Osteocyte (in vitro differentiated cells): Measurements from ENCODE around the gene AFF1. TPM values are rescaled to one million over a fixed set of nuclear protein-coding genes. Genes with fewer than 3 reads are reported as not detected.

Source experiments
- DNase-seq: peaks from one replicate; pipeline ENCODE4 v3.0.0; 2021; ENCODE audit warnings: mixed read lengths; ENCODE audit not compliant: unreplicated experiment; ENCODE audit errors: extremely low spot score
- H3K27ac Mint-ChIP-seq: one replicate; pipeline ENCODE4 v1.8.0; 2021; ENCODE audit warnings: mild to moderate bottlenecking, mixed read lengths; ENCODE audit not compliant: unreplicated experiment
- H3K27me3 Mint-ChIP-seq: one replicate; pipeline ENCODE4 v1.8.0; 2021; ENCODE audit warnings: mixed read lengths; ENCODE audit not compliant: unreplicated experiment
- H3K36me3 Mint-ChIP-seq: one replicate; pipeline ENCODE4 v1.8.0; 2021; ENCODE audit warnings: mixed read lengths; ENCODE audit not compliant: unreplicated experiment
- H3K4me1 Mint-ChIP-seq: one replicate; pipeline ENCODE4 v1.8.0; 2021; ENCODE audit warnings: mixed read lengths; ENCODE audit not compliant: unreplicated experiment
- H3K4me3 Mint-ChIP-seq: one replicate; pipeline ENCODE4 v1.8.0; 2021; ENCODE audit warnings: mild to moderate bottlenecking, moderate library complexity, mixed read lengths; ENCODE audit not compliant: unreplicated experiment
- H3K9me3 Mint-ChIP-seq: one replicate; pipeline ENCODE4 v1.8.0; 2021; ENCODE audit warnings: mixed read lengths; ENCODE audit not compliant: unreplicated experiment
- CTCF ChIP-seq: fragments of 200-600 bp; sonication (generic); IDR thresholded peaks from 2 replicates; pipeline ENCODE4 v1.5.0; 2021; ENCODE audit warnings: antibody characterized with exemption, mild to moderate bottlenecking, moderate library complexity
- total RNA-seq: library from RNA; stranded (reverse); gene quantifications from 2 replicates; pipeline ENCODE4 v1.2.1, GENCODE V29; 2021

Gene AFF1
- total RNA-seq, 1 donor from 2014 or later, result 39.3 TPM

- Mint-ChIP-seq H3K9me3 (no peaks in the 10 kb centered on the region), H3K36me3 (no peaks in the 10 kb centered on the region), H3K27me3 (no peaks in the 10 kb centered on the region), H3K4me1 (peaks cover 4% of the 10 kb centered on the region), H3K4me3 (no peak overlapping the region), H3K27ac (no peak overlapping the region)
- DNase-seq, result no peak
- no peak for TF ChIP-seq CTCF
These were observed 30.5 kb downstream of the AFF1 start for GRCh38 chr4:86965019-86965976.

- Mint-ChIP-seq H3K9me3 (no peaks in the 10 kb centered on the region), H3K4me3 (no peak overlapping the region), H3K27me3 (no peaks in the 10 kb centered on the region), H3K36me3 (no peaks in the 10 kb centered on the region), H3K4me1 (peaks cover 5% of the 10 kb centered on the region), H3K27ac (no peak overlapping the region)
- no peak for DNase-seq
- TF ChIP-seq CTCF, result no peak
These were observed 32.3 kb downstream of the AFF1 start for GRCh38 chr4:86967073-86967472.

GRCh38 chr4:86967798-86968197 lies 33.0 kb downstream of the AFF1 start:
- no peak overlapping the region for H3K4me3 Mint-ChIP-seq
- no peaks in the 10 kb centered on the region for H3K9me3 Mint-ChIP-seq
- peaks cover 6% of the 10 kb centered on the region for H3K4me1 Mint-ChIP-seq
- no peaks in the 10 kb centered on the region for H3K36me3 Mint-ChIP-seq
- no peak for DNase-seq
- no peak overlapping the region for H3K27ac Mint-ChIP-seq
- no peak for TF ChIP-seq CTCF
- H3K27me3 Mint-ChIP-seq, result no peaks in the 10 kb centered on the region

GRCh38 chr4:86968547-86968946 lies 33.7 kb downstream of the AFF1 start:
- TF ChIP-seq CTCF, result no peak
- H3K4me1 Mint-ChIP-seq, result peaks cover 8% of the 10 kb centered on the region
- H3K4me3 Mint-ChIP-seq, result no peak overlapping the region
- no peak for DNase-seq
- no peaks in the 10 kb centered on the region for H3K36me3 Mint-ChIP-seq
- no peaks in the 10 kb centered on the region for H3K9me3 Mint-ChIP-seq
- H3K27ac Mint-ChIP-seq, result no peak overlapping the region
- no peaks in the 10 kb centered on the region for H3K27me3 Mint-ChIP-seq

- no peak for DNase-seq
- Mint-ChIP-seq H3K36me3 (no peaks in the 10 kb centered on the region), H3K4me1 (peaks cover 22% of the 10 kb centered on the region), H3K9me3 (no peaks in the 10 kb centered on the region), H3K4me3 (no peak overlapping the region), H3K27me3 (no peaks in the 10 kb centered on the region), H3K27ac (no peak overlapping the region)
- no peak for TF ChIP-seq CTCF
These were observed 35.9 kb downstream of the AFF1 start for GRCh38 chr4:86970447-86971354.
